Activated naive CD4-positive, alpha-beta T cell treated with anti-CD3 and anti-CD28 coated beads, Interleukin-2, amount 50 U/mL, for 72 hours (primary cell): ENCODE results near the gene PPEF1. TPM values are rescaled to one million over a fixed set of nuclear protein-coding genes. Genes with fewer than 3 reads are reported as not detected.
A peak's percentile ranks its signal among the peaks of the same experiment; 100 is the strongest.

Experiments used
- ATAC-seq, 2 donors: fragments of 150-1000 bp; cut with Tn5 transposase; 2 replicates each; pipeline ENCODE4 v1.10.0; 2021; ENCODE audit warnings: mild to moderate bottlenecking in 2 of 2, moderate library complexity in 2 of 2
- DNase-seq, 2 donors: peaks; one replicate each; pipeline ENCODE4 v3.0.0; 2021 to 2022; ENCODE audit warnings: low spot score in 2 of 2
- H3K27ac Mint-ChIP-seq, 2 donors: one replicate each; pipeline ENCODE4 v1.8.0; 2022; ENCODE audit warnings: mild to moderate bottlenecking in 2 of 2, mixed read lengths in 2 of 2
- H3K36me3 Mint-ChIP-seq, 2 donors: one replicate each; pipeline ENCODE4 v1.8.0; 2022; ENCODE audit warnings: mixed read lengths in 2 of 2
- H3K9me3 Mint-ChIP-seq, 2 donors: one replicate each; pipeline ENCODE4 v1.8.0; 2022; ENCODE audit warnings: mixed read lengths in 2 of 2
- total RNA-seq, 2 donors: library from RNA; stranded (reverse); gene quantifications; one replicate each; pipeline ENCODE4 v1.2.3, GENCODE V29; 2022

PPEF1 gene
- total RNA-seq, 2 donors from 2014 or later = not detected

- Mint-ChIP-seq H3K9me3 (peaks cover 0 to 8% of the 10 kb centered on the region in 2 donors), H3K27ac (no peak overlapping the region), H3K36me3 (peaks cover 0 to 5% of the 10 kb centered on the region in 2 donors)
- DNase-seq (no peak), ATAC-seq (peak; percentile 49 to 58)
Measured at GRCh38 chrX:18855919-18856644, 148.6 kb downstream of the PPEF1 start.

- DNase-seq = no peak
- Mint-ChIP-seq H3K9me3 (peaks cover 0 to 8% of the 10 kb centered on the region in 2 donors), H3K27ac (no peak overlapping the region), H3K36me3 (peaks cover 0 to 5% of the 10 kb centered on the region in 2 donors)
- ATAC-seq = no peak
Measured at GRCh38 chrX:18856645-18856997, 149.2 kb downstream of the PPEF1 start.

GRCh38 chrX:18861511-18861910 lies 154.1 kb downstream of the PPEF1 start:
- H3K36me3 Mint-ChIP-seq = peaks cover 0 to 5% of the 10 kb centered on the region in 2 donors
- DNase-seq (no peak), ATAC-seq (no peak)
- no peak overlapping the region for H3K27ac Mint-ChIP-seq
- peaks cover 0 to 8% of the 10 kb centered on the region in 2 donors for H3K9me3 Mint-ChIP-seq

GRCh38 chrX:18864390-18864920 lies 157.0 kb downstream of the PPEF1 start:
- no peak for ATAC-seq
- DNase-seq = no peak
- Mint-ChIP-seq H3K9me3 (no peaks in the 10 kb centered on the region), H3K27ac (peak overlapping the region in 1 of 2 donors; percentile 48), H3K36me3 (no peaks in the 10 kb centered on the region)

GRCh38 chrX:18871161-18871890 lies 163.9 kb downstream of the PPEF1 start:
- ATAC-seq = no peak
- no peak for DNase-seq
- H3K27ac Mint-ChIP-seq = no peak overlapping the region
- no peaks in the 10 kb centered on the region for H3K36me3 Mint-ChIP-seq
- H3K9me3 Mint-ChIP-seq = no peaks in the 10 kb centered on the region

- no peak overlapping the region for H3K27ac Mint-ChIP-seq
- H3K36me3 Mint-ChIP-seq = no peaks in the 10 kb centered on the region
- DNase-seq (no peak), ATAC-seq (no peak)
- H3K9me3 Mint-ChIP-seq = no peaks in the 10 kb centered on the region
Measured at GRCh38 chrX:18871970-18872369, 164.5 kb downstream of the PPEF1 start.

- DNase-seq (no peak), ATAC-seq (no peak)
- Mint-ChIP-seq H3K36me3 (no peaks in the 10 kb centered on the region), H3K27ac (no peak overlapping the region), H3K9me3 (no peaks in the 10 kb centered on the region)
Measured at GRCh38 chrX:18872621-18873020, 165.2 kb downstream of the PPEF1 start.

GRCh38 chrX:18873189-18873791 lies 165.8 kb downstream of the PPEF1 start:
- H3K27ac Mint-ChIP-seq = no peak overlapping the region
- no peaks in the 10 kb centered on the region for H3K36me3 Mint-ChIP-seq
- no peaks in the 10 kb centered on the region for H3K9me3 Mint-ChIP-seq
- no peak for DNase-seq
- peak; percentile 87 to 89 for ATAC-seq

- DNase-seq (no peak), ATAC-seq (no peak)
- no peaks in the 10 kb centered on the region for H3K36me3 Mint-ChIP-seq
- no peak overlapping the region for H3K27ac Mint-ChIP-seq
- H3K9me3 Mint-ChIP-seq = no peaks in the 10 kb centered on the region
Measured at GRCh38 chrX:18873836-18874235, 166.4 kb downstream of the PPEF1 start.

- DNase-seq (no peak), ATAC-seq (no peak)
- Mint-ChIP-seq H3K36me3 (no peaks in the 10 kb centered on the region), H3K9me3 (no peaks in the 10 kb centered on the region), H3K27ac (no peak overlapping the region)
Measured at GRCh38 chrX:18874560-18875255, 167.3 kb downstream of the PPEF1 start.

- Mint-ChIP-seq H3K36me3 (no peaks in the 10 kb centered on the region), H3K27ac (no peak overlapping the region), H3K9me3 (no peaks in the 10 kb centered on the region)
- ATAC-seq = no peak
- DNase-seq = no peak
Measured at GRCh38 chrX:18875256-18875878, 167.9 kb downstream of the PPEF1 start.

GRCh38 chrX:18877469-18877868 lies 170.0 kb downstream of the PPEF1 start:
- DNase-seq = no peak
- ATAC-seq = no peak
- no peaks in the 10 kb centered on the region for H3K9me3 Mint-ChIP-seq
- no peaks in the 10 kb centered on the region for H3K36me3 Mint-ChIP-seq
- H3K27ac Mint-ChIP-seq = no peak overlapping the region

Other genes starting within 250 kb of the PPEF1 start
- gene RS1, start 35.5 kb upstream of the PPEF1 start, total RNA-seq = not detected